SK-N-SH (cell line): ENCODE results near the gene CRIM1. TPM values are rescaled to one million over a fixed set of nuclear protein-coding genes. Genes with fewer than 3 reads are reported as not detected.

Experiments used
- CTCF ChIA-PET: fragments of 300-600, 350-600 bp; formaldehyde crosslinking; extraction: SDS; loops from one replicate; lab custom pipeline; 2021; lab: Yijun Ruan, JAX
- POLR2A ChIA-PET: fragments of 350-600 bp; sonication (Branson Sonifier 250); formaldehyde crosslinking; extraction: SDS; loops from one replicate; lab custom pipeline; 2020; ENCODE audit warnings: antibody characterized with exemption, inconsistent platforms; lab: Yijun Ruan, JAX
- DNase-seq: peaks from one replicate; pipeline ENCODE4 v3.0.0; 2012
- H2AFZ ChIP-seq: fragments of 200-600 bp; sonication (generic); 2 replicates; pipeline ENCODE4 v1.8.1; 2016; ENCODE audit warnings: antibody characterized with exemption, mild to moderate bottlenecking, low read depth
- H3F3A ChIP-seq: fragments of 200-600 bp; sonication (generic); replicated peaks from 2 replicates; pipeline ENCODE3; 2016; ENCODE audit warnings: antibody characterized with exemption, mild to moderate bottlenecking; ENCODE audit not compliant: insufficient read depth
- H3K27ac ChIP-seq, 2 experiments: fragments of 200-500 bp in 1 of 2; fragments of 200-600 bp in 1 of 2; sonication (Bioruptor generic) in 1 of 2; sonication (generic), shearing (Covaris generic) in 1 of 2; 2 replicates each; pipeline versions ENCODE4 v1.5.1 to v1.6.1; 2014 to 2016; ENCODE audit warnings: low read depth in 2 of 2, inconsistent platforms in 1 of 2, low read length in 1 of 2, mild to moderate bottlenecking in 1 of 2, mixed read lengths in 1 of 2
- H3K27me3 ChIP-seq: fragments of 200-600 bp; sonication (generic), shearing (Covaris generic); 2 replicates; pipeline ENCODE4 v1.6.1; 2016; ENCODE audit warnings: mixed run types; ENCODE audit not compliant: insufficient read depth
- H3K36me3 ChIP-seq, 2 experiments: fragments of 200-500 bp in 1 of 2; fragments of 200-600 bp in 1 of 2; sonication (Bioruptor generic) in 1 of 2; sonication (generic) in 1 of 2; replicated peaks in 1 of 2; 2 replicates each; pipeline versions ENCODE3 to v1.5.1; 2014 to 2016; ENCODE audit warnings: low read length in 1 of 2, mild to moderate bottlenecking in 1 of 2; ENCODE audit not compliant: insufficient read depth in 2 of 2, control insufficient read depth in 1 of 2
- H3K4me1 ChIP-seq, 2 experiments: fragments of 200-500 bp in 1 of 2; fragments of 200-600 bp in 1 of 2; sonication (Bioruptor generic) in 1 of 2; sonication (generic), shearing (Covaris generic) in 1 of 2; 2 replicates each; pipeline versions ENCODE4 v1.5.1 to v1.6.1; 2014 to 2016; ENCODE audit warnings: low read depth in 1 of 2, low read length in 1 of 2, mixed run types in 1 of 2; ENCODE audit not compliant: insufficient read depth in 2 of 2, control insufficient read depth in 1 of 2
- H3K4me2 ChIP-seq: fragments of 200-600 bp; sonication (generic), shearing (Covaris generic); 2 replicates; pipeline ENCODE4 v1.6.1; 2017; ENCODE audit warnings: mixed run types
- H3K4me3 ChIP-seq, 2 experiments: fragments of 200-500 bp in 1 of 2; fragments of 200-600 bp in 1 of 2; sonication (Bioruptor generic) in 1 of 2; sonication (generic), shearing (Covaris generic) in 1 of 2; 2 replicates each; pipeline versions ENCODE4 v1.5.1 to v1.8.1; 2014 to 2016; ENCODE audit warnings: low read depth in 2 of 2, inconsistent platforms in 1 of 2, low read length in 1 of 2, mild to moderate bottlenecking in 1 of 2, mixed read lengths in 1 of 2, moderate library complexity in 1 of 2
- H3K79me2 ChIP-seq: fragments of 200-600 bp; sonication (generic); 2 replicates; pipeline ENCODE4 v1.8.1; 2017; ENCODE audit warnings: mild to moderate bottlenecking; ENCODE audit not compliant: insufficient read depth
- H3K9ac ChIP-seq: fragments of 200-600 bp; sonication (generic); 2 replicates; pipeline ENCODE4 v1.6.1; 2017; ENCODE audit warnings: mixed run types
- H3K9me2 ChIP-seq: fragments of 200-600 bp; sonication (generic); 2 replicates; pipeline ENCODE4 v1.6.1; 2017; ENCODE audit warnings: mixed run types
- H3K9me3 ChIP-seq: fragments of 200-600 bp; sonication (generic); 2 replicates; pipeline ENCODE4 v1.6.1; 2017; ENCODE audit warnings: mixed run types, mild to moderate bottlenecking, moderate library complexity
- H4K20me1 ChIP-seq: fragments of 200-600 bp; sonication (generic); 2 replicates; pipeline ENCODE4 v1.6.1; 2017; ENCODE audit warnings: mild to moderate bottlenecking, mixed run types; ENCODE audit not compliant: insufficient read depth
- CHD2 ChIP-seq: fragments of 150-350 bp; IDR thresholded peaks from 2 replicates; pipeline ENCODE4 v1.6.1; 2018; ENCODE audit warnings: low read length; ENCODE audit not compliant: partially characterized antibody
- CTCF ChIP-seq: fragments of 200-600 bp; sonication (generic); IDR thresholded peaks from 2 replicates; pipeline ENCODE4 v1.6.1; 2017; ENCODE audit warnings: antibody characterized with exemption, mild to moderate bottlenecking, moderate library complexity
- EP300 ChIP-seq, 2 experiments: IDR thresholded peaks; 2 replicates each; pipeline versions ENCODE4 v1.4.0 to v1.6.1; 2012; ENCODE audit warnings: borderline replicate concordance in 1 of 2, low read depth in 1 of 2, low read length in 1 of 2
- EZH2phosphoT487 ChIP-seq: fragments of 200-600 bp; sonication (generic); IDR thresholded peaks from 2 replicates; pipeline ENCODE4 v1.6.1; 2017; ENCODE audit warnings: low read depth, mixed run types, mild to moderate bottlenecking, antibody characterized with exemption, moderate library complexity, borderline replicate concordance
- FOXJ3 ChIP-seq: sonication (generic); formaldehyde crosslinking; IDR thresholded peaks from 2 replicates; pipeline ENCODE4 v1.5.1; 2020; ENCODE audit warnings: mild to moderate bottlenecking, missing genetic modification reagents
- FOXM1 ChIP-seq: IDR thresholded peaks from 2 replicates; pipeline ENCODE4 v1.4.0; 2012; ENCODE audit warnings: low read depth, mild to moderate bottlenecking
- GATA2 ChIP-seq: sonication (generic); formaldehyde crosslinking; IDR thresholded peaks from 2 replicates; pipeline ENCODE4 v1.5.0; 2020; ENCODE audit warnings: mild to moderate bottlenecking, missing genetic modification reagents
- JUND ChIP-seq: IDR thresholded peaks from 2 replicates; pipeline ENCODE4 v1.4.0; 2012
- MAX ChIP-seq: IDR thresholded peaks from 2 replicates; pipeline ENCODE4 v1.4.0; 2012; ENCODE audit warnings: low read depth
- MXI1 ChIP-seq: IDR thresholded peaks from 2 replicates; pipeline ENCODE4 v1.6.1; 2012; ENCODE audit warnings: mild to moderate bottlenecking, low read depth, low read length, improper control_type of control experiment
- NFIC ChIP-seq: IDR thresholded peaks from 2 replicates; pipeline ENCODE4 v1.4.0; 2012; ENCODE audit warnings: borderline replicate concordance
- NRF1 ChIP-seq: IDR thresholded peaks from 2 replicates; pipeline ENCODE4 v1.6.1; 2012; ENCODE audit warnings: low read depth, mild to moderate bottlenecking, low read length
- PBX3 ChIP-seq: IDR thresholded peaks from 2 replicates; pipeline ENCODE4; 2012
- POLR2AphosphoS5 ChIP-seq: IDR thresholded peaks from 2 replicates; pipeline ENCODE4 v1.6.1; 2012; ENCODE audit warnings: low read depth, low read length
- RCOR1 ChIP-seq: fragments of 150-350 bp; IDR thresholded peaks from 2 replicates; pipeline ENCODE4 v1.6.1; 2017; ENCODE audit warnings: antibody characterized with exemption, low read length
- REST ChIP-seq: IDR thresholded peaks from 2 replicates; pipeline ENCODE4 v1.6.1; 2012; ENCODE audit warnings: mild to moderate bottlenecking, low read depth, low read length, moderate library complexity
- RFX5 ChIP-seq: IDR thresholded peaks from 2 replicates; pipeline ENCODE4 v1.6.1; 2012; ENCODE audit warnings: mild to moderate bottlenecking, improper control_type of control experiment, low read length
- RXRA ChIP-seq: IDR thresholded peaks from 2 replicates; pipeline ENCODE4 v1.4.0; 2012; ENCODE audit warnings: low read depth, mild to moderate bottlenecking, borderline replicate concordance
- SIN3A ChIP-seq: IDR thresholded peaks from 2 replicates; pipeline ENCODE4 v1.6.1; 2012; ENCODE audit warnings: low read depth, mild to moderate bottlenecking, low read length, moderate library complexity, borderline replicate concordance
- SMC3 ChIP-seq: IDR thresholded peaks from 2 replicates; pipeline ENCODE4 v1.6.1; 2012; ENCODE audit warnings: low read depth, low read length, improper control_type of control experiment
- TAF1 ChIP-seq: IDR thresholded peaks from 2 replicates; pipeline ENCODE4 v1.6.1; 2012; ENCODE audit warnings: low read depth, mild to moderate bottlenecking, low read length, moderate library complexity, borderline replicate concordance
- TEAD4 ChIP-seq: IDR thresholded peaks from 2 replicates; pipeline ENCODE4 v1.4.0; 2012; ENCODE audit warnings: mild to moderate bottlenecking, borderline replicate concordance; ENCODE audit not compliant: insufficient read depth
- USF1 ChIP-seq: IDR thresholded peaks from 2 replicates; pipeline ENCODE4 v1.4.0; 2012; ENCODE audit warnings: low read depth, borderline replicate concordance
- YY1 ChIP-seq: IDR thresholded peaks from 2 replicates; pipeline ENCODE4 v1.4.0; 2012; ENCODE audit warnings: low read depth, mild to moderate bottlenecking
- WGBS: methylation state at CpG from one replicate; pipeline ENCODE4 v1.1.6; 2017; ENCODE audit warnings: low lambda C conversion rate; 5-methylcytosine and 5-hydroxymethylcytosine counted together
- polyA plus RNA-seq, 3 experiments: library from polyadenylated mRNA; depleted of rRNA; stranded (reverse); fragments of >200 nt; gene quantifications; 2 replicates each; pipeline ENCODE4 v1.2.3, GENCODE V29; 2012

The CRIM1 gene
- polyA plus RNA-seq, 1 of the 3 experiments (the other 2 are of a cell fraction): 244 TPM

GRCh38 chr2:36356990-36357846 lies 1.6 kb downstream of the CRIM1 start:
- under 1% methylated on average over 44 of the region's 53 CpGs for WGBS
- Histone ChIP-seq H2AFZ (no peak overlapping the region), H3K4me2 (peak overlapping the region; percentile 84), H3K36me3 (peaks cover 0 to 22% of the 10 kb centered on the region in 2 experiments), H3K4me1 (peaks cover 2 to 36% of the 10 kb centered on the region in 2 experiments), H3K27me3 (no peaks in the 10 kb centered on the region), H3K9me3 (no peaks in the 10 kb centered on the region), H3K79me2 (peaks cover 96% of the 10 kb centered on the region), H3K4me3 (peak overlapping the region; percentile 80 to 91), H3K9ac (peak overlapping the region; percentile 94), H3K27ac (peak overlapping the region; percentile 72 to 96; a peak in 3 of 4 replicates), H4K20me1 (peaks cover 60% of the 10 kb centered on the region), H3K9me2 (no peaks in the 10 kb centered on the region), H3F3A (peaks cover 52% of the 10 kb centered on the region)
- ChIA-PET CTCF (interaction anchor here (1.3 to 3.2 kb wide), 3 partner anchors 11 to 428 kb away, joined by 4 to 8 read pairs (median 4); no protein-coding TSS in a partner anchor), POLR2A (no interaction called here)
- DNase-seq: peak; percentile 41
- peak; percentile 15; the same call in 1 of the 2 replicates for TF ChIP-seq NFIC
- TF ChIP-seq PBX3: peak; percentile 41; the same call in 1 of the 2 replicates
- TF ChIP-seq CHD2: no peak
- TF ChIP-seq RFX5: no peak
- no peak for TF ChIP-seq SMC3
- TF ChIP-seq USF1: no peak
- TF ChIP-seq RCOR1: no peak
- no peak for TF ChIP-seq NRF1
- no peak for TF ChIP-seq CTCF
- TF ChIP-seq SIN3A: no peak; the same call in 1 of the 2 replicates
- TF ChIP-seq EP300 (IDR thresholded peaks at IDR 0.05; ENCODE audit: borderline replicate concordance in 1 of 2, low read depth in 1 of 2, low read length in 1 of 2): 0 out of 4 replicates have a peak, but pooled peaks of 1 of the 2 experiments have one; percentile 3
- no peak for TF ChIP-seq TEAD4
- no peak for TF ChIP-seq FOXM1
- TF ChIP-seq YY1: 0 out of 2 replicates have a peak, but pooled peaks have one; percentile 12
- no peak for TF ChIP-seq REST
- no peak for TF ChIP-seq RXRA
- no peak for TF ChIP-seq JUND
- TF ChIP-seq TAF1: peak; percentile 13; the same call in 1 of the 2 replicates
- no peak for TF ChIP-seq FOXJ3
- no peak; the same call in 1 of the 2 replicates for TF ChIP-seq MXI1
- TF ChIP-seq MAX: peak; percentile 62; the same call in 1 of the 2 replicates
- TF ChIP-seq GATA2 (CRISPR knock-in tag): no peak
- no peak for TF ChIP-seq EZH2phosphoT487
- no peak for TF ChIP-seq POLR2AphosphoS5
